HUES48 (cell line): ENCODE data around the gene ARHGAP6.
A peak's percentile ranks its signal among the peaks of the same experiment; 100 is the strongest.

ENCODE experiments used
- H3K27ac ChIP-seq: one replicate; pipeline ENCODE4 v1.7.0; 2013; ENCODE audit warnings: low read depth, low read length, inconsistent platforms
- H3K27me3 ChIP-seq: 2 replicates; pipeline ENCODE4 v1.6.1; 2013; ENCODE audit warnings: mild to moderate bottlenecking, low read length; ENCODE audit not compliant: control insufficient read depth, insufficient read depth
- H3K36me3 ChIP-seq: 2 replicates; pipeline ENCODE4 v1.6.1; 2013; ENCODE audit warnings: low read length; ENCODE audit not compliant: control insufficient read depth, insufficient read depth
- H3K4me1 ChIP-seq: 2 replicates; pipeline ENCODE4 v1.6.1; 2013; ENCODE audit warnings: mild to moderate bottlenecking, low read length; ENCODE audit not compliant: control insufficient read depth, insufficient read depth
- H3K4me3 ChIP-seq: 2 replicates; pipeline ENCODE4 v1.5.1; 2013; ENCODE audit warnings: mild to moderate bottlenecking, low read depth, low read length
- H3K9ac ChIP-seq: 2 replicates; pipeline ENCODE4 v1.6.1; 2013; ENCODE audit warnings: mild to moderate bottlenecking, low read depth, low read length, moderate library complexity
- H3K9me3 ChIP-seq: 2 replicates; pipeline ENCODE4 v1.6.1; 2013; ENCODE audit warnings: low read length; ENCODE audit not compliant: control insufficient read depth, insufficient read depth

ARHGAP6 gene

DNA sequence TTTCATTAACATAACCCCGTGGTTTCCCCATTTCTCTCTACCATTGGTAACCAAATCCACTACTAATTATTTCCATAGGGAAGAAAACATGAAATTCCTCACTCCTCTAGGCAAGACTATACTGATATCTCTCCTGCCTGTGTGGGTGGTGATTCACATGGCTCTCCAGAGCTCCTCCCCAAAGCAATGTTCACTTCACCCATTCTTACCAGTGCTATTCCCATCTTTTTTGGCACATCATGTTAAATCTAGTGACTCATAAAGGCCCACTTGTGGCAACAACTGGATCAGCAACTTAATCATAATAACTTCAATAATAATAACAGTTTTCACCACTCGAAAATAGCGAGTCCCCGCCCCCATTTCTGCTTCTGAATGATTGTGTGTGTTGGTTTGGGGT lies 560.6 kb downstream of the ARHGAP6 start:
- Histone ChIP-seq H3K27me3 (no peaks in the 10 kb centered on the region), H3K36me3 (no peaks in the 10 kb centered on the region), H3K4me3 (no peak overlapping the region), H3K9ac (no peak overlapping the region), H3K9me3 (no peaks in the 10 kb centered on the region), H3K27ac (no peak overlapping the region), H3K4me1 (peaks cover 20% of the 10 kb centered on the region)

GRCh38 chrX:11103751-11104150 lies 562.0 kb downstream of the ARHGAP6 start:
- H3K9ac ChIP-seq = no peak overlapping the region
- H3K4me3 ChIP-seq = no peak overlapping the region
- no peaks in the 10 kb centered on the region for H3K36me3 ChIP-seq
- no peaks in the 10 kb centered on the region for H3K27me3 ChIP-seq
- H3K27ac ChIP-seq = no peak overlapping the region
- peaks cover 20% of the 10 kb centered on the region for H3K4me1 ChIP-seq
- H3K9me3 ChIP-seq = no peaks in the 10 kb centered on the region

GRCh38 chrX:11103006-11103405 lies 562.7 kb downstream of the ARHGAP6 start:
- H3K4me3 ChIP-seq = no peak overlapping the region
- peaks cover 20% of the 10 kb centered on the region for H3K4me1 ChIP-seq
- no peaks in the 10 kb centered on the region for H3K27me3 ChIP-seq
- no peaks in the 10 kb centered on the region for H3K36me3 ChIP-seq
- no peaks in the 10 kb centered on the region for H3K9me3 ChIP-seq
- H3K9ac ChIP-seq = no peak overlapping the region
- H3K27ac ChIP-seq = no peak overlapping the region

DNA sequence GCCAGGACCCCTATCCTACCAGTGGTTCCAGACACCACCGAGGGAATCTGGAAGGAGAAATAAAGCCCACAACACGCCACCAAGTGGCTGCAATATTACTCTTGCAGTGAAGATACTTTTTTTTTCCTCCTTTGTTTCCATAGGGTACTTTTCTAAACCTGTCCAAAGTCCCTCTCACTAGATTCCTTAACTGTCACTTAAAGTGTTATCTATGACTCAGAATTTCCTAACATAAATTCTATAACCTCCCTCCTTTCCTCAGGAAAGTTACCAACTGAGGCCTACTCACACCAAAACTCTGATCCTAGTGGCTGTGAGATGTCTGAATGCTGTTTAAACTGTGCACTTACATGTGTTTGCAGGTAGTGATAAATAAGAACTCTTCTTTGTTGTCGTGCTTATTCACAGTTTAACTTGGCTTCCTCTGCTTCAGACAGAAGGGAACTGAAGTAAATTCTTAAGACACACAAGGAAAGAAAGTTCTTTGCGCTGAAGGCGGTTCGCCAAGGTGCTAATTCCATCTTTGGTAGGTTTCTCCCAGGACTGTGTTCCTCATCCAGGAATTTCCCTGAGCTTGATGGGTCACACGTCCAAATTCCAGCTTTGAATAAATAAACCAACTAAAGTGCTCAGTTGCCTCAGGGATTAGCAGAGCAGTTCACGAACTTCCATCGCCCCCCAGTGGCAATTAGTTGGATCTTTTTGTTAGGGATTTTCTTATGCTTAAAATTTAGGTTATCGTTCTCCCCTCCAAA lies 565.3 kb downstream of the ARHGAP6 start:
- H3K9me3 ChIP-seq = no peaks in the 10 kb centered on the region
- H3K4me3 ChIP-seq = no peak overlapping the region
- H3K27ac ChIP-seq = peak overlapping the region; percentile 23
- no peak overlapping the region for H3K9ac ChIP-seq
- no peaks in the 10 kb centered on the region for H3K36me3 ChIP-seq
- no peaks in the 10 kb centered on the region for H3K27me3 ChIP-seq
- H3K4me1 ChIP-seq = peaks cover 20% of the 10 kb centered on the region

GRCh38 chrX:11099465-11099864 lies 566.3 kb downstream of the ARHGAP6 start:
- H3K9me3 ChIP-seq = no peaks in the 10 kb centered on the region
- H3K27ac ChIP-seq = no peak overlapping the region
- no peaks in the 10 kb centered on the region for H3K27me3 ChIP-seq
- no peak overlapping the region for H3K9ac ChIP-seq
- H3K4me3 ChIP-seq = no peak overlapping the region
- peaks cover 20% of the 10 kb centered on the region for H3K4me1 ChIP-seq
- no peaks in the 10 kb centered on the region for H3K36me3 ChIP-seq

DNA sequence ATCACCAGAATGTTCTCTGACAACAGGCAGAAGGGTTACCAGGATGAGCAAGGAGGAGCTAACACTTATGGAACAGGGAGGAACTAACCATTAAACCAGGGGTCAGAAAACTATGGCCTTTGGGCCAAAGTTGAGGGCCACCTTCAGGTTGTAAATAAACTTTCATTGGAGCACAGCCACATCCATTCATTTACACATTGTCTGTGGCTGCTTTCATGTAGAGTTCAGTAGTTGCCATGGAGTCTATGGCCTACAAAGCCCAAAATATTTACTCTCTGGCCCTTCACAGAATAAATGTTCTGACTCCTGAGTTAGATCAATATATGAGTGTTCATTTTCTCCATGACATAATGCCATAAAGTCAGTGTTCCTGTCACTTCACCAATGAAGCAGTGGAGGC lies 567.8 kb downstream of the ARHGAP6 start:
- Histone ChIP-seq H3K27me3 (no peaks in the 10 kb centered on the region), H3K36me3 (no peaks in the 10 kb centered on the region), H3K9me3 (no peaks in the 10 kb centered on the region), H3K9ac (no peak overlapping the region), H3K4me3 (no peak overlapping the region), H3K4me1 (peaks cover 20% of the 10 kb centered on the region), H3K27ac (no peak overlapping the region)

- Histone ChIP-seq H3K27ac (no peak overlapping the region), H3K9me3 (peaks cover 15% of the 10 kb centered on the region), H3K4me1 (no peaks in the 10 kb centered on the region), H3K27me3 (no peaks in the 10 kb centered on the region), H3K9ac (no peak overlapping the region), H3K36me3 (no peaks in the 10 kb centered on the region), H3K4me3 (no peak overlapping the region)
Measured at GRCh38 chrX:11089802-11090201, 575.9 kb downstream of the ARHGAP6 start.
